GM19397 (cell line): ENCODE measurements around the gene L1TD1.
"Not testable (repeated sequence)": the region's sequence is repeated elsewhere in the genome, so short reads cannot be mapped to it uniquely, and the experiment has no call there.

Source experiments
- ATAC-seq: cut with Tn5 transposase; IDR thresholded peaks from one replicate; pipeline ENCODE4 v1.9.1; 2021; ENCODE audit warnings: mild to moderate bottlenecking, moderate library complexity; ENCODE audit not compliant: unreplicated experiment

Gene L1TD1

DNA sequence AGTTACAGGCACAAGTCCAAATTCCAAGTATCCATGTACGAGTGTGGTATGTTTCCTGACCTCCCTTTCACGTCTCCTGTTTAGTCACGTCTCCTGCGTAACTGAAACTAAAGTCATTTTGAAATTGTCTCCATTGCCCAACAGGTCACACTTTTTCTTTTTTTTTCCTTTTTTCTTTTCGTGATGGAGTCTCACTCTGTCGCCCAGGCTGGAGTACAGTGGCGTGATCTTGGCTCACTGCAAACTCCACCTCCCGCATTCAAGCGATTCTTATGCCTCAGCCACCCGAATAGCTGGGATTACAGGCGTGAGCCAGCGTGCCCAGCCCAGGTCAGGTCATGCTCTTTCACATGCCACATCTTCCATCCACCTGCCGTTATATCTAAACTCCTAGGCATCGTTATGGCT is 38.2 kb downstream of the L1TD1 start:
- ATAC-seq = no peak

- no peak for ATAC-seq
Observed at GRCh38 chr1:62233926-62234450, 39.3 kb downstream of the L1TD1 start.

- ATAC-seq = no peak
Observed at GRCh38 chr1:62234688-62235087, 40.0 kb downstream of the L1TD1 start.

- no peak for ATAC-seq
Observed at GRCh38 chr1:62235576-62235975, 40.9 kb downstream of the L1TD1 start.

GRCh38 chr1:62237361-62237760 is 42.7 kb downstream of the L1TD1 start:
- ATAC-seq = no peak

GRCh38 chr1:62237950-62238374 is 43.3 kb downstream of the L1TD1 start:
- ATAC-seq = no peak

- ATAC-seq = no peak
Observed at GRCh38 chr1:62238507-62238906, 43.9 kb downstream of the L1TD1 start.

DNA sequence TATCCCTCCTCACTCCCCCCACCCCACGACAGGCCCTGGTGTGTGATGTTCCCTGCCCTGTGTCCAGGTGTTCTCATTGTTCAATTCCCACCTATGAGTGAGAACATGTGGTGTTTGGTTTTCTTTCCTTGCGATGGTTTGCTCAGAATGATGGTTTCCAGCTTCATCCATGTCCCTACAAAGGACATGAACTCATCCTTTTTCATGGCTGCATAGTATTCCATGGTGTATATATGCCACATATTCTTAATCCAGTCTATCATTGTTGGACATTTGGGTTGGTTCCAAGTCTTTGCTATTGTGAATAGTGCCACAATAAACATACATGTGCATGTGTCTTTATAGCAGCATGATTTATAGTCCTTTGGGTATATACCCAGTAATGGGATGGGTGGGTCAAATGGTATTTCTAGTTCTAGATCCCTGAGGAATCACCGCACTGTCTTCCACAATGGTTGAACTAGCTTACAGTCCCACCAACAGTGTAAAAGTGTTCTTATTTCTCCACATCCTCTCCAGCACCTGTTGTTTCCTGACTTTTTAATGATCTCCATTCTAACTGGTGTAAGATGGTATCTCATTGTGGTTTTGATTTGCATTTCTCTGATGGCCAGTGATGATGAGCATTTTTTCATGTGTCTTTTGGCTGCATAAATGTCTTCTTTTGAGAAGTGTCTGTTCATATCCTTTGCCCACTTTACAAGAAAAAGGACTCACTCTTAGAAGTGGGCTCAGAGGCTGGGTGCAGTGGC is 45.2 kb downstream of the L1TD1 start:
- ATAC-seq = not testable (repeated sequence)

DNA sequence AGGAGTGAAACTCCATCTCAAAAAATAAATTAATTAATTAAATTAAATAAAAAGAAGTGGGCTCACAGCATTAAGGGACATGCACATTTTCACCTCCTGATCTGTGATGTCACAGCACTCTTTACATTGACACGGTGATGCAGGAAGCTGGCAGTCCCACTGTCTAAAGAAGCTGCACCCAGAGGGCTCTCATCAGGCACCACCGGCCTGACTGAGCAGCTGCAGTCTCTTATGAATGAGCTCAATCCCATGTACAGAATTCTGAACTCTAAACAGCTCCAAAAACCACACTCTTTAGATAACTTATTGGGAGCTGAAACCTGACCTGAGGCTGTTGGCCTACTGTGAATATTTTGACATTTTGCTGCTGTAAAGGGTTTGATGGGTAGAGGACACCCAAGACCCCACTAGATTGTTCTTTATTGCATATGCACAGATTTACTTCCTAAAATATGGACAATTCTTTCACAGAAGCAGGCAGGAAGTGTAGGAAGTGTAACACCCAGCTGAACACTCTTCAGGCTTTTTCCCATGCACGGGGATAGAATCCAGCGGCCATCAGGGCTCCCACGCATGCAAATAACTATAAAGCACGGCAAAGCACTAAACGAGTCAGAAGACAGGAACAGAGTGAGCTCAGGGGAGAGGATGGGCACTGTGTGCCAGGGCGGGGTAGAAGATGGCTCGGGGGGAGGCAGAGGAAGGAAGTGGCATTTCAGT is 46.2 kb downstream of the L1TD1 start:
- ATAC-seq = no peak

GRCh38 chr1:62241371-62242131 is 46.9 kb downstream of the L1TD1 start:
- ATAC-seq = no peak

GRCh38 chr1:62244380-62244779 is 49.7 kb downstream of the L1TD1 start:
- not testable (repeated sequence) for ATAC-seq

DNA sequence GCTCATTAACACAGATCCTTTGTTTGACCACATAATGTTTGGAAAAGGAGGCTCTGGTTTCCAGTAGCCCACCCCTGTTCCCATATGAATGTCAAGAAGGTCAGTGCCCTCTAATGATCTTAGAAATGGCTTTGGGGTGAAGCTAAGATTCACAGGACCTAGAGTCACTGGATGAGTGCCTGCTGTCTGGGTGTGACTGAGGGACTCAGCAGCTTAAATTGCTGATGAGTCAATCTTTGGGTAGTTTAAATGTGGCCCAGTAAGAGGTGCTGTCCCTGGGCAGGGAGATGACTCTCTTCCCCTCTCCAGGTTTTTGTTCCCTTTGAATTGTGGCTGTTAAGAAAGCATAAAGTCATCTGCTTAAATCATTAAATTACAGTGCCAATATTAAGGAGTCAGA is 50.6 kb downstream of the L1TD1 start:
- ATAC-seq = no peak

DNA sequence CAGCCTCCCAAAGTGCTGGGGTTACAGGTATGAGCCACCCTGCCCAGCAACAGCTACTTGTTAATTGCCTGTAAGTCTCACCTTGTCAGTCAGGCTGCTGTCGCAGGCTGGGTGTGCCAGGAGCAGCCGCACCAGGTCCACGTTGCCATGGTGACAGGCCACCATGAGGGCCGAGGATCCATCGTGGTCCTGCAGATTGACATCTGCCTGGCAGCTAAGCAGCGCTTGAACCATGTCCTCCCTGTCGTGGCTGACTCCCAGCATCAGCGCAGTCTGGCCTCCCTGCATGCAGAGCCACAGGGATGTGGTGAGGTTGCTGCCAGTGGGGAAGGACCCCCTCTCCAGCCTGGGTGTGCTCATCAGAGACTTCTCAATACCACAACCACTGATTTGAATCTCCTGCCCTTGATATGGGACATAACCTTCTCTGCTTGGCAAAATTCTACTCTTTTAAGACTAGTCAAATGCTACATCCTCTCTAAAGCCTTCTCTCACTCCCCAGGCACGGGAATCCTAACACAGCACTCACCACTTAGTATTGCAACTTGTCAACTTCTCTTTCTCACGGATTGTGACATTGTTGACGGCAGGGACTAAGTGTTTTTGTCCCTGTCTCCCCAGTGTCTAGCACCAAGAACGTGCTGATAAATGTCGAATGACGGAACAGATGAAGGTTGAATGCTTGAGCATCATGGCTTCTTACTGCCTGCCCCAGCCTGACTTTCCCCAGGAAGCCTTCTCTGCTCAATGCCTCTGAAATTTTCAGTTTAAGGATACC is 52.9 kb downstream of the L1TD1 start:
- no peak for ATAC-seq

- ATAC-seq = no peak
Observed at GRCh38 chr1:62250126-62250726, 55.6 kb downstream of the L1TD1 start.

- no peak for ATAC-seq
Observed at GRCh38 chr1:62259551-62259950, 64.9 kb downstream of the L1TD1 start.

DNA sequence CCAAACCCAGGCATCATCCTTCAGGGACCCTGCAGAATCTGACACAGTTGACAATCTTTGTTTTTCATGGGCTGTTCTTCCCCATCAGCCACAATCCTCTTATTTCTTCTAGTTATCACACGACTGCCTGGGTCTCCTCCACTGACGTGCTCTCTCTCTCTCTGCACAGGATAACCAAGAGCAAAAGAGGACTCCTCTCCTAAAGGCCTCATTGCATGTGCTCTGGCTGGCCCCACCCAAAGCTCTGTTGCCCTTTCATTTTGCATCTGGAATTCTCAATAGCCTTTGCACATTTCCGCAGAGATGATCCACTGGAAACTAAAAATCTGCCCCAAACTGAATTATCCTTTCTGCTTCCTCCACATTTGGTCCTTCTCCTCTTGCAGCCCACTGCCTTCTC is 66.0 kb downstream of the L1TD1 start:
- no peak for ATAC-seq
